Stomach (tissue), 9 donors: ENCODE results near the gene ZMIZ1. TPM values are rescaled to one million over a fixed set of nuclear protein-coding genes. Genes with fewer than 3 reads are reported as not detected.

Experiments
- DNase-seq, 2 donors: peaks; one replicate each; pipeline versions ENCODE4 v3.0.0 to v3.0.0-alpha.2; 2013 to 2019
- H3K27ac ChIP-seq, 5 donors: fragments of 200-600 bp in 4 of 5; sonication (generic) in 4 of 5; one replicate each; pipeline ENCODE4 v1.5.1; 2013 to 2019; ENCODE audit warnings: mild to moderate bottlenecking in 1 of 5, moderate library complexity in 1 of 5
- H3K27me3 ChIP-seq, 3 donors: fragments of 200-600 bp; sonication (generic); one replicate each; pipeline ENCODE4 v1.5.1; 2017 to 2019; ENCODE audit warnings: mixed run types in 1 of 3
- H3K36me3 ChIP-seq, 4 donors: fragments of 200-600 bp; sonication (generic); 1 replicate in 3 of 4; 2 replicates in 1 of 4; pipeline ENCODE4 v1.5.1; 2016 to 2019
- H3K4me1 ChIP-seq, 4 donors: fragments of 200-600 bp; sonication (generic); one replicate each; pipeline ENCODE4 v1.5.1; 2016 to 2019
- H3K4me3 ChIP-seq, 4 donors: fragments of 200-600 bp; sonication (generic) in 3 of 4; one replicate each; pipeline ENCODE4 v1.5.1; 2016 to 2019; ENCODE audit warnings: mild to moderate bottlenecking in 1 of 4
- H3K9me3 ChIP-seq, 4 donors: fragments of 200-600 bp; sonication (generic); one replicate each; pipeline ENCODE4 v1.5.1; 2016 to 2019
- CTCF ChIP-seq, 7 experiments: fragments of 450-650 bp in 4 of 7; fragments of 200-600 bp in 3 of 7; sonication (generic) in 3 of 7; IDR thresholded peaks; one replicate each; pipeline ENCODE4 v1.5.1; 2016 to 2019; ENCODE audit warnings: antibody characterized with exemption in 7 of 7, control low read depth in 2 of 7, mild to moderate bottlenecking in 1 of 7
- EP300 ChIP-seq: sonication (generic); formaldehyde crosslinking; IDR thresholded peaks from one replicate; pipeline ENCODE4 v1.6.1; 2017; ENCODE audit warnings: antibody characterized with exemption
- POLR2A ChIP-seq, 4 donors: fragments of 450-650 bp; IDR thresholded peaks; one replicate each; pipeline ENCODE4 v1.6.1; 2016; ENCODE audit warnings: antibody characterized with exemption in 4 of 4, control low read depth in 2 of 4, mild to moderate bottlenecking in 1 of 4, moderate library complexity in 1 of 4
- POLR2AphosphoS5 ChIP-seq, 3 donors: sonication (generic); formaldehyde crosslinking; IDR thresholded peaks; one replicate each; pipeline ENCODE4 v1.6.1; 2016; ENCODE audit warnings: antibody characterized with exemption in 3 of 3
- WGBS, 5 donors: extraction: QIAGEN DNeasy Blood & Tissue Kit in 3 of 5; methylation state at CpG; one replicate each; pipeline versions ENCODE4 v1.1.5 to v1.1.7; 2013 to 2018; 5-methylcytosine and 5-hydroxymethylcytosine counted together
- intact Hi-C: fragments of 100-400 bp; cut with DNase I; formaldehyde crosslinking; loops from one replicate; pipeline ENCODE4 v1.15.1; 2023; ENCODE audit warnings: low total_unique reads
- polyA plus RNA-seq, 3 donors: library from polyadenylated mRNA; stranded (reverse); fragments of 200-250 nt; gene quantifications; one replicate each; pipeline ENCODE4 v1.2.3, GENCODE V29; 2013
- total RNA-seq, 5 donors: library from RNA; depleted of rRNA; stranded (reverse); fragments of >200 nt; gene quantifications; one replicate each; pipeline versions ENCODE4 v1.1.0 to v1.2.3, GENCODE V29; 2014 to 2016
- donor health status: healthy with polysubstance abuse.
- donor health status: Bipolar disorder and iron deficiency.
- donor health status: healthy.

Gene ZMIZ1
- total and polyA plus RNA-seq, 8 donors: 17.7 to 103 (median 26.3) TPM

- no peak for TF ChIP-seq EP300
- TF ChIP-seq POLR2A (IDR thresholded peaks at IDR 0.05): no peak
- TF ChIP-seq CTCF (IDR thresholded peaks at IDR 0.05): no peak
- no peak for TF ChIP-seq POLR2AphosphoS5 (IDR thresholded peaks at IDR 0.05)
- intact Hi-C loops: no loop called here
- Histone ChIP-seq H3K36me3 (no peaks in the 10 kb centered on the region), H3K9me3 (no peaks in the 10 kb centered on the region), H3K4me3 (no peak overlapping the region), H3K27ac (no peak overlapping the region), H3K4me1 (peaks cover 5 to 30% (median 18%) of the 10 kb centered on the region in 4 donors), H3K27me3 (no peaks in the 10 kb centered on the region)
- no peak for DNase-seq
- WGBS, 5 donors: 88 to 95% (median 90%) methylated on average over 3 to 5 of the region's 5 CpGs
Measured at GRCh38 chr10:79028451-79029010, 40.2 kb upstream of the ZMIZ1 start.

GRCh38 chr10:79029478-79030390, 39.0 kb upstream of the ZMIZ1 start:
- no peak for DNase-seq
- H3K36me3 ChIP-seq: no peaks in the 10 kb centered on the region
- H3K27ac ChIP-seq: no peak overlapping the region
- WGBS, 5 donors: 88 to 92% (median 90%) methylated on average over 12 of the region's 12 CpGs
- H3K4me3 ChIP-seq: no peak overlapping the region
- H3K27me3 ChIP-seq: no peaks in the 10 kb centered on the region
- peaks cover 5 to 21% (median 14%) of the 10 kb centered on the region in 4 donors for H3K4me1 ChIP-seq
- intact Hi-C loops: no loop called here
- TF ChIP-seq POLR2A (IDR thresholded peaks at IDR 0.05) (no peak), POLR2AphosphoS5 (IDR thresholded peaks at IDR 0.05) (no peak), EP300 (no peak), CTCF (IDR thresholded peaks at IDR 0.05) (no peak)
- no peaks in the 10 kb centered on the region for H3K9me3 ChIP-seq

GRCh38 chr10:79030705-79031104, 38.1 kb upstream of the ZMIZ1 start:
- WGBS, 5 donors: 71 to 88% (median 78%) methylated on average over 1 of the region's 1 CpG

More at GRCh38 chr10:79030705-79031104, 38.1 kb upstream of the ZMIZ1 start:
- no peak for TF ChIP-seq POLR2A (IDR thresholded peaks at IDR 0.05)
- TF ChIP-seq CTCF (IDR thresholded peaks at IDR 0.05): no peak
- no peak for TF ChIP-seq POLR2AphosphoS5 (IDR thresholded peaks at IDR 0.05)
- no peak for TF ChIP-seq EP300
- no peaks in the 10 kb centered on the region for H3K27me3 ChIP-seq
- no peak overlapping the region for H3K4me3 ChIP-seq
- intact Hi-C loops: no loop called here
- peaks cover 0 to 11% (median 5%) of the 10 kb centered on the region in 4 donors for H3K4me1 ChIP-seq
- DNase-seq: no peak
- H3K9me3 ChIP-seq: no peaks in the 10 kb centered on the region
- H3K36me3 ChIP-seq: no peaks in the 10 kb centered on the region
- no peak overlapping the region for H3K27ac ChIP-seq
